Fibroblast of lung (primary cell): ENCODE results near the gene INTS11.

ENCODE experiments used
- CTCF ChIP-seq, 2 donors: IDR thresholded peaks in 1 of 2; conservative IDR thresholded peaks in 1 of 2; 1 replicate in 1 of 2; 2 replicates in 1 of 2; pipeline ENCODE4 v1.5.1; 2011 to 2012; ENCODE audit warnings: low read length in 2 of 2, control low read depth in 1 of 2, inconsistent platforms in 1 of 2, low read depth in 1 of 2, mild to moderate bottlenecking in 1 of 2
- EZH2 ChIP-seq: IDR thresholded peaks from 2 replicates; pipeline ENCODE4 v1.5.1; 2012; ENCODE audit warnings: low read length, control low read depth, mild to moderate bottlenecking; ENCODE audit errors: missing control alignments

GRCh38 chr1:1336931-1337792 is 12.7 kb upstream of the INTS11 start:
- TF ChIP-seq CTCF (conservative IDR thresholded peaks at IDR 0.05 in 1 of 2, IDR thresholded peaks at IDR 0.05 in 1 of 2; ENCODE audit: low read depth in 1 of 2, low read length in 2 of 2): no peak
- no peak for TF ChIP-seq EZH2
